HCT116 (cell line): ENCODE data around the gene PCDH9. TPM values are rescaled to one million over a fixed set of nuclear protein-coding genes. Genes with fewer than 3 reads are reported as not detected.

Experiments
- ATAC-seq: fragments of 200-7000 bp; cut with Tn5 transposase; 2 replicates; pipeline ENCODE4 v1.9.1; 2020; ENCODE audit warnings: mild to moderate bottlenecking, moderate library complexity
- BruUV-seq: library from RNA; stranded (reverse); fragments of 400-500 nt; replicated peaks from 2 replicates; lab custom pipeline; 2021; lab: Mats Ljungman, UMichigan
- CTCF ChIA-PET: fragments of 300-600 bp; sonication (Branson Sonifier 250); formaldehyde crosslinking; loops from one replicate; lab custom pipeline; 2021; ENCODE audit warnings: antibody characterized with exemption; lab: Charles Lee
- POLR2A ChIA-PET: fragments of 300-600, 350-600 bp; sonication (Branson Sonifier 250); formaldehyde crosslinking; loops from one replicate; lab custom pipeline; 2021; ENCODE audit warnings: antibody characterized with exemption; lab: Charles Lee
- RAD21 ChIA-PET, 2 experiments: fragments of 300-600 bp; sonication (Branson Sonifier 250); formaldehyde crosslinking; loops; one replicate each; lab custom pipeline; 2023; ENCODE audit warnings: low total read pairs in 2 of 2; ENCODE audit not compliant: uncharacterized antibody in 2 of 2, unreplicated experiment in 2 of 2, low non-redundant PET in 1 of 2; lab: Charles Lee
- DNase-seq: peaks from one replicate; pipeline ENCODE4 v3.0.0-alpha.2; 2010; ENCODE audit warnings: low read depth, low spot score
- H2AFZ ChIP-seq: fragments of 200-600 bp; shearing (Covaris generic), sonication (generic); 2 replicates; pipeline ENCODE4 v1.6.1; 2017; ENCODE audit warnings: low read depth, mixed run types, mixed read lengths, antibody characterized with exemption, low read length; ENCODE audit not compliant: poor library complexity, severe bottlenecking
- H3K27ac ChIP-seq: 2 replicates; pipeline ENCODE4 v1.5.1; 2012; ENCODE audit warnings: low read depth, low read length
- H3K27me3 ChIP-seq: fragments of 200-600 bp; sonication (generic); 2 replicates; pipeline ENCODE4 v1.6.1; 2016; ENCODE audit warnings: mixed run types, low read length, mixed read lengths; ENCODE audit not compliant: insufficient read depth
- H3K36me3 ChIP-seq, 2 experiments: fragments of 200-500 bp in 1 of 2; fragments of 200-600 bp in 1 of 2; sonication (Bioruptor generic) in 1 of 2; sonication (generic) in 1 of 2; 2 replicates each; pipeline versions ENCODE4 v1.5.1 to v1.6.1; 2014 to 2016; ENCODE audit warnings: low read length in 2 of 2, inconsistent platforms in 1 of 2, mixed read lengths in 1 of 2, mixed run types in 1 of 2; ENCODE audit not compliant: insufficient read depth in 2 of 2, control insufficient read depth in 1 of 2
- H3K4me1 ChIP-seq, 2 experiments: fragments of 200-600 bp in 1 of 2; sonication (generic) in 1 of 2; 2 replicates each; pipeline versions ENCODE4 v1.5.1 to v1.6.1; 2012 to 2017; ENCODE audit warnings: low read length in 2 of 2, inconsistent platforms in 1 of 2, mild to moderate bottlenecking in 1 of 2, mixed read lengths in 1 of 2, mixed run types in 1 of 2, moderate library complexity in 1 of 2; ENCODE audit not compliant: insufficient read depth in 2 of 2, control insufficient read depth in 1 of 2
- H3K4me2 ChIP-seq: fragments of 200-600 bp; sonication (generic); 2 replicates; pipeline ENCODE4 v1.6.1; 2017; ENCODE audit warnings: mixed run types, low read length, mixed read lengths
- H3K4me3 ChIP-seq, 2 experiments: fragments of 200-600 bp in 1 of 2; sonication (generic) in 1 of 2; replicated peaks in 1 of 2; 2 replicates each; pipeline ENCODE4 v1.5.1; 2011 to 2016; ENCODE audit warnings: low read length in 2 of 2, control low read depth in 1 of 2, low read depth in 1 of 2, mild to moderate bottlenecking in 1 of 2, mixed read lengths in 1 of 2, mixed run types in 1 of 2
- H3K79me2 ChIP-seq: fragments of 200-600 bp; sonication (generic); 2 replicates; pipeline ENCODE4 v1.6.1; 2017; ENCODE audit warnings: mild to moderate bottlenecking, mixed run types, low read length, moderate library complexity, mixed read lengths; ENCODE audit not compliant: insufficient read depth
- H3K9ac ChIP-seq: fragments of 200-600 bp; sonication (generic); 2 replicates; pipeline ENCODE4 v1.6.1; 2016; ENCODE audit warnings: low read length, mixed read lengths
- H3K9me2 ChIP-seq: fragments of 200-600 bp; sonication (generic), shearing (Covaris generic); 2 replicates; pipeline ENCODE4 v1.6.1; 2017; ENCODE audit warnings: mixed run types, mild to moderate bottlenecking, moderate library complexity; ENCODE audit not compliant: insufficient read depth
- H3K9me3 ChIP-seq, 2 experiments: fragments of 200-500 bp in 1 of 2; fragments of 200-600 bp in 1 of 2; sonication (Bioruptor generic) in 1 of 2; sonication (generic) in 1 of 2; 2 replicates each; pipeline ENCODE4 v1.6.1; 2014 to 2017; ENCODE audit warnings: low read length in 2 of 2, mixed read lengths in 2 of 2, inconsistent platforms in 1 of 2, low read depth in 1 of 2, mild to moderate bottlenecking in 1 of 2, mixed run types in 1 of 2, moderate library complexity in 1 of 2; ENCODE audit not compliant: control insufficient read depth in 1 of 2, insufficient read depth in 1 of 2
- H4K20me1 ChIP-seq: fragments of 200-600 bp; sonication (generic), shearing (Covaris generic); 2 replicates; pipeline ENCODE4 v1.6.1; 2017; ENCODE audit warnings: mixed run types, mild to moderate bottlenecking, moderate library complexity; ENCODE audit not compliant: insufficient read depth
- CBX3 ChIP-seq: IDR thresholded peaks from 2 replicates; pipeline ENCODE4 v1.6.1; 2012; ENCODE audit warnings: low read depth
- CTCF ChIP-seq, 3 experiments: fragments of 200-600 bp in 1 of 3; sonication (generic) in 1 of 3; IDR thresholded peaks in 2 of 3; conservative IDR thresholded peaks in 1 of 3; 2 replicates each; pipeline ENCODE4 v1.5.1; 2012 to 2017; ENCODE audit warnings: low read depth in 2 of 3, low read length in 2 of 3, antibody characterized with exemption in 1 of 3, borderline replicate concordance in 1 of 3, control low read depth in 1 of 3, mild to moderate bottlenecking in 1 of 3, mixed read lengths in 1 of 3, mixed run types in 1 of 3, moderate library complexity in 1 of 3; ENCODE audit not compliant: insufficient read depth in 1 of 3
- EZH2 ChIP-seq: fragments of 200-600 bp; sonication (generic); IDR thresholded peaks from 2 replicates; pipeline ENCODE4 v1.6.1; 2017; ENCODE audit warnings: antibody characterized with exemption, mixed run types
- FOSL1 ChIP-seq: IDR thresholded peaks from 2 replicates; pipeline ENCODE4 v1.6.1; 2012; ENCODE audit warnings: low read depth
- JUND ChIP-seq: IDR thresholded peaks from 2 replicates; pipeline ENCODE4 v1.6.1; 2012
- MAX ChIP-seq: IDR thresholded peaks from 2 replicates; pipeline ENCODE4 v1.6.1; 2012
- YY1 ChIP-seq: IDR thresholded peaks from 2 replicates; pipeline ENCODE4 v1.6.1; 2011; ENCODE audit warnings: low read length, low read depth, moderate library complexity, mild to moderate bottlenecking; ENCODE audit not compliant: insufficient replicate concordance; ENCODE audit errors: extremely low read depth
- ZBTB33 ChIP-seq: IDR thresholded peaks from 2 replicates; pipeline ENCODE4 v1.6.1; 2011; ENCODE audit warnings: mild to moderate bottlenecking, low read length, moderate library complexity; ENCODE audit not compliant: insufficient replicate concordance; ENCODE audit errors: extremely low read depth
- ZNF274 ChIP-seq: fragments of 200-500 bp; sonication (Bioruptor generic); IDR thresholded peaks from 2 replicates; pipeline ENCODE4 v1.6.1; 2014; ENCODE audit warnings: mild to moderate bottlenecking, low read depth, low read length, inconsistent platforms
- intact Hi-C: fragments of 100-400 bp; cut with micrococcal nuclease; formaldehyde crosslinking; loops from 2 replicates; pipeline ENCODE4 v1.10.0; 2022
- total RNA-seq: library from RNA; stranded (reverse); gene quantifications from one replicate; pipeline ENCODE4 v1.2.1, GENCODE V29; 2021; ENCODE audit not compliant: unreplicated experiment

PCDH9 gene
- total RNA-seq, 1 experiment from 2014 or later, result 0.02 TPM

GRCh38 chr13:67208552-67208951 lies 21.6 kb downstream of the PCDH9 start (continued):
- TF ChIP-seq MAX, result no peak

- Histone ChIP-seq H3K27me3 (no peaks in the 10 kb centered on the region), H3K36me3 (no peaks in the 10 kb centered on the region), H2AFZ (no peak overlapping the region), H3K27ac (no peak overlapping the region), H3K9me3 (no peaks in the 10 kb centered on the region), H3K9ac (no peak overlapping the region), H4K20me1 (no peaks in the 10 kb centered on the region), H3K4me3 (no peak overlapping the region), H3K4me2 (no peak overlapping the region), H3K79me2 (no peaks in the 10 kb centered on the region), H3K4me1 (no peaks in the 10 kb centered on the region), H3K9me2 (no peaks in the 10 kb centered on the region)
- ChIA-PET RAD21 (no interaction called here), POLR2A (no interaction called here), CTCF (no interaction called here)
- BruUV-seq, result no TSS peak
- DNase-seq (no peak), ATAC-seq (no peak)
- intact Hi-C loops, result no loop called here
- TF ChIP-seq MAX (no peak), FOSL1 (no peak), CTCF (IDR thresholded peaks at IDR 0.05 in 2 of 3, conservative IDR thresholded peaks at IDR 0.05 in 1 of 3; ENCODE audit: borderline replicate concordance in 1 of 3, insufficient read depth in 1 of 3, low read depth in 2 of 3, low read length in 2 of 3) (no peak), CBX3 (no peak), EZH2 (no peak), YY1 (no peak), ZBTB33 (no peak), JUND (no peak), ZNF274 (no peak)
Observed at GRCh38 chr13:67204764-67205163, 25.4 kb downstream of the PCDH9 start.
